Motor neuron (in vitro differentiated cells): ENCODE data around the gene PLXNA4. TPM values are rescaled to one million over a fixed set of nuclear protein-coding genes. Genes with fewer than 3 reads are reported as not detected.

Source experiments
- ATAC-seq, 8 experiments: fragments of 200-7000 bp; cut with Tn5 transposase; replicated peaks in 6 of 8; 2 replicates each; pipeline ENCODE4 v1.8.0; 2021; ENCODE audit warnings: mild to moderate bottlenecking in 8 of 8, moderate library complexity in 8 of 8
- H3K27ac ChIP-seq, 2 donors: fragments of 250-450 bp; sonication (Bioruptor Pico); 2 replicates each; pipeline ENCODE4 v1.9.0; 2021; ENCODE audit warnings: antibody characterized with exemption in 2 of 2, mild to moderate bottlenecking in 2 of 2, moderate library complexity in 1 of 2
- H3K4me1 ChIP-seq, 2 donors: fragments of 250-450 bp; sonication (Bioruptor Pico); replicated peaks in 1 of 2; 2 replicates each; pipeline ENCODE4 v1.6.1; 2021; ENCODE audit warnings: antibody characterized with exemption in 2 of 2, mild to moderate bottlenecking in 2 of 2, moderate library complexity in 1 of 2
- H3K4me3 ChIP-seq, 5 donors: fragments of 250-450 bp; sonication (Bioruptor Pico); 2 replicates each; pipeline ENCODE4 v1.9.0; 2021; ENCODE audit warnings: antibody characterized with exemption in 5 of 5, mild to moderate bottlenecking in 5 of 5, moderate library complexity in 4 of 5
- WGBS, 10 experiments: fragments of 450-650 bp; shearing (Covaris generic); methylation state at CpG; one replicate each; pipeline ENCODE4 v1.0.0; 2022; 5-methylcytosine and 5-hydroxymethylcytosine counted together
- in situ Hi-C, 9 experiments: fragments of 400-800 bp; cut with MboI; loops; one replicate each; pipeline ENCODE4 v1.15.0; 2021; ENCODE audit warnings: low sequenced_read_pairs in 9 of 9, low pct_unique_long_range_greater_than_20kb in 2 of 9; ENCODE audit not compliant: unreplicated experiment in 9 of 9
- total RNA-seq, 8 experiments: library from RNA; unstranded; fragments of 300-600 nt; gene quantifications; 2 replicates each; pipeline versions ENCODE4 v1.2.3 to v1.2.4, GENCODE V29; 2022

Gene PLXNA4
- total RNA-seq, 8 experiments from 2014 or later = 0.38 to 8.5 (median 2.6) TPM

DNA sequence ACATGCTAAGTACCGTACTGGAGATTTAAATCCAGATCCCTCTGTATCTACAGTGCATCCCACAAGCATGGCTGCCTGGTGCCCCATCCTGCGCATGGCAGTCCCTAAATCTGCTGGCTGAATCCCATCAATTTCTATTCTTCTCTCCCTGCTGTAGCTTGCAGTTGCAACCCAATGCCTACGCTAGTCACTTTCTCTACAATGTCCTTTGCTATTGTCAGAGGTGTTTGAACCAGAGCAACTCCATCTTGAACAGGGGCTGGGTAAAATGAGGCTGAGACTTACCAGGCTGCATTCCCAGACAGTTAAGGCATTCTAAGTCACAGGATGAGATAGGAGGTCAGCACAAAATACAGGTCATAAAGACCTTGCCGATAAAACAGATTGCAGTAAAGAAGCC is 461.2 kb downstream of the PLXNA4 start:
- 94 to 100% (median 100%) methylated on average over 1 to 2 of the region's 4 CpGs; no CpG with 5 or more reads in 6 of the 10 experiments for WGBS, 10 experiments
- no peak for ATAC-seq
- H3K4me3 ChIP-seq = no peak overlapping the region
- H3K27ac ChIP-seq = no peak overlapping the region
- H3K4me1 ChIP-seq = peaks cover 7 to 24% of the 10 kb centered on the region in 2 donors
- in situ Hi-C loops = no loop called here

DNA sequence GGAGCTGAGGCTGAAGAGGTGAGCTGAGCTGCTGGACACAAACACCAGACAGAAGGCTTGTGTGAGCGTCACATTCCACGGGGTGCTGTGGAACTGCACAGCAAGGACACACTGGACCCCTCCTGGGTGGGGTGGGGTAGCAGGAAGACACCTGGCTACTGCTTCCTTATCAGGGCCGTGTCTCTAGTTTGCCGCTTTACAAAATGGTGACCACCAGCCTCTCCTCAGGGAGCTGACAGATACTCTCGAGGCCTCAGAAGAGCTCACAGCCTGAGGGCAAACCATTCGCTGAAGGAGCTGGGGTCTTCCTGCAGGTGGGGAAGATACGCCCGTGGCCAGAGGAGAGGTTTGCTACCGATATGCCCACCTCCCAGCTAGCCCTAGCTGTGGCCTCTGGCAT is 461.9 kb downstream of the PLXNA4 start:
- WGBS, 10 experiments = 80 to 100% (median 100%) methylated on average over 1 to 5 of the region's 9 CpGs; no CpG with 5 or more reads in 5 of the 10 experiments
- H3K4me1 ChIP-seq = peaks cover 7 to 24% of the 10 kb centered on the region in 2 donors
- ATAC-seq = no peak
- peak overlapping the region in 1 of 2 donors; percentile 18 for H3K27ac ChIP-seq
- in situ Hi-C loops = no loop called here
- no peak overlapping the region for H3K4me3 ChIP-seq

DNA sequence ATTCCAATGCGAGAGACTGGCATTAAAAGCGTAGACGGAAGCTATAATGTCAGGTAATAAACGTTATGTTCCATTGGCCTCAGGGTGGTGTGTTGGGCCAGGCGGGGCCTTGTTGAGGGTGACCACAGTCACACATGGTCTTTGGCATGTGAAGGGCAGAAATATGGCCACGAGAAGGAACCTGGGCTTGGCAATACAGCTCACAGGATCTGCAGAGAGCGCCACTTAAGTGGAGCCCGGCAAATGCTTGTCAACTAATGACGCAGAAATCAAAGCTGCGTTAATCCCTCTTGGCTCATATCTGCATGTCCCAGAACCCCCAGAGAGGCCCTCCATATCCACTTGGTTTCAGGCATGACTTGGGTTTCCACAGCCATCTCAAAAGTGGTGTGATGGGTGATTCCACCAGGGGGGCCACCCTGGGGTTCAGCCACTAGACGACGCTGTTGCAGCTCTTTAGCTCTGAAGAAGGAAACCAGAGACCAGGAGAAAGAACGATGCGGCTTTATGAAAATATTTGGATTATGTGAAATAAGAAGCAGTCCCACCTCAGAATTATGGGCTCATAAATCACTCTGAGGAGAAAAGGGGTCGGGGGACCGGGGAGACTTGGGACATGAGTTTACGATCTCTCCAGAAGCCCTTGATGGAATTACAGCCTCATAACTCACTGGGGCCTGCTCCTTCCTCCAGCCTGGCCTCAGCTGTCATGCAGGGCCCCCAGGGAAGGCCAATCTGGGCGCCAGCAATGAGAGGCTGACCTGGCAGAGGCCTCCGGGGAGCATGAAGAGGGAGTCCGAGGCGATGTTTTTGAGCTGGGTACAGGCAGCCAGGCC is 462.5 kb downstream of the PLXNA4 start:
- H3K4me1 ChIP-seq = peaks cover 7 to 24% of the 10 kb centered on the region in 2 donors
- H3K27ac ChIP-seq = peak overlapping the region in 1 of 2 donors; percentile 18
- in situ Hi-C loops = no loop called here
- no peak overlapping the region for H3K4me3 ChIP-seq
- ATAC-seq = peak in 4 of 8 experiments; percentile 38 to 81 (median 76)
- WGBS, 10 experiments = 40 to 100% (median 93%) methylated on average over 1 to 12 of the region's 21 CpGs; no CpG with 5 or more reads in 1 of the 10 experiments

DNA sequence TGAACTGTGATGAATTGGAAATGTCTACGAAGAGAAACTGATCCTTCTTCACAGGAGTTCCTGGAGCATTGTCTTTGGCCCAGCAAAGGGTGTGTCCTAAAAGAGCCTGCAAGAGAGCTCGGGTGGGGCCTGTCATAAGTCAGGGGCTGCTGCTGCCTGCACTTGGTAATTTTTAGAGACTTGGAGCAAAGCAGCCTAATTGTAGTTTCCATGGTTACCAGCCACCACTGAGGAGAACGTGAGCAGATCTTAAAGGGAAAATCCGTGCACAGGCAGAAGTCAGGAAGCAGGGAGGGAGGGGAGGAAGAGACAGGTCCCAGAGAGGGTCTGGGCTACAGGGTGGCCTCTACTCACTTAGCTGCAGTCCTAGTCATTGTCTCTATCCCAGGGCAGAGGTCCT is 463.6 kb downstream of the PLXNA4 start:
- in situ Hi-C loops = no loop called here
- peaks cover 7 to 24% of the 10 kb centered on the region in 2 donors for H3K4me1 ChIP-seq
- 14 to 100% (median 30%) methylated on average over 1 to 3 of the region's 4 CpGs; no CpG with 5 or more reads in 1 of the 10 experiments for WGBS, 10 experiments
- ATAC-seq = peak; percentile 35 to 79 (median 72)
- H3K27ac ChIP-seq = no peak overlapping the region
- no peak overlapping the region for H3K4me3 ChIP-seq

DNA sequence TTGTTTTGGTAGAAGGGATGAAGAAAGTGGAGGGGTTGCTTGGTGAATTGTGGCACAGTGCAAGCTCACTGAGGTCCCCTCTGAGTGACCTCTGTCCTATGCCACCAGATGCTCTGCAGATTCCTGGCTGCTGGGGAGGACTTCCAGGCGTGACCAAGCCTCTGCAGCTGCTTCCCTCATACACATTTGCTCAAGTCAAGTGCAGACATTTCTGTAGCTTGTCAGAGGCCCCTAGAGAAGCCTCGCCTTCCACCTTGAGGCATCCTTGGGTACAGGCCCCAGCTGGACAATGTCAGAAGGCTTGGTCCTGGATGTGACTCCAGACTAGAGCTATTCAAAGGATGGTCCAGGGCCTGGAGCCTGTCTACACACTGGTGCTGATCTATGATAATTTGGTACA is 464.2 kb downstream of the PLXNA4 start:
- 0 to 100% (median 71%) methylated on average over 1 of the region's 2 CpGs; no CpG with 5 or more reads in 5 of the 10 experiments for WGBS, 10 experiments
- in situ Hi-C loops = no loop called here

DNA sequence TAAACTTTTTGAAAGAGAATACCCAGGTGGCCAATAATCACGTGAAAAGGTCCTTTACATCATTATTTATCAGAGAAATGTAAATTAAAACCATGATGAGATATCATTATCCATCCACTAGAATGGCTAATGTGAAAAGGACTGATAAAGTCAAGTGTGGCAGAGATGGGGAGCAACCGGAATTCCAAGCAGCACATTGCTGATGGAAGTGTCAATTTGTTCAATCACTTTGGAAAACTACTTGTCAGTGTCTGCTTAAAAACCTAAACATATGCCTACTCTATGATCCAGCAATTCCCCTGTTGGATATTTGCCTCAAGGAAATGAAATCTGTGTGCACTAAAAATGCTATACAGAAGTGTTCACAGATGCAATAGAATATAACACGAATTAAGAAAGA is 465.6 kb downstream of the PLXNA4 start:
- in situ Hi-C loops = no loop called here
- peaks cover 7 to 24% of the 10 kb centered on the region in 2 donors for H3K4me1 ChIP-seq
- no peak overlapping the region for H3K4me3 ChIP-seq
- WGBS, 10 experiments = 6 to 87% (median 76%) methylated on average over 1 to 3 of the region's 3 CpGs
- H3K27ac ChIP-seq = no peak overlapping the region
- ATAC-seq = no peak

More for the DNA sequence above, 464.2 kb downstream of the PLXNA4 start:
- Histone ChIP-seq H3K27ac (no peak overlapping the region), H3K4me1 (peaks cover 7 to 24% of the 10 kb centered on the region in 2 donors), H3K4me3 (no peak overlapping the region)
- ATAC-seq = peak in 1 of 8 experiments; percentile 39

DNA sequence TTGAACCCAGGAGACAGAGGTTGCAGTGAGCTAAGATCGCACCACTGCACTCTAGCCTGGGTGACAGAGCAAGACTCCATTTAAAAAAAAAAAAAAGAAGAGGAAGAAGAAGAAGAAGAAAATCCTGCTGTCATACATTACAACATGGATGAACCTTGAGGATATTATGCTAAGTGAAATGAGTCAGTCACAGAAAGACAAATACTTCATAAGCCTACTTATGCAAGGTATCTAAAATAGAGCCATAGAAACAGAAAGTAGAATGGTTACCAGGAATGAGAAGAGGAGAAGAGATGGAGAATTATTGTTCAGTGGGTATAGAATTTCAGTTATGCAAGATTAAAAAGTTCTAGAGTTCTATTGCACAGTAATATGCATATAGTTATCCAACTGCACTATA is 466.5 kb downstream of the PLXNA4 start:
- no peak overlapping the region for H3K4me3 ChIP-seq
- H3K4me1 ChIP-seq = peaks cover 7 to 22% of the 10 kb centered on the region in 2 donors
- in situ Hi-C loops = no loop called here
- H3K27ac ChIP-seq = no peak overlapping the region
- ATAC-seq = peak in 3 of 8 experiments; percentile 31 to 81 (median 77)
- 83 to 100% (median 93%) methylated on average over 1 of the region's 1 CpG; no CpG with 5 or more reads in 6 of the 10 experiments for WGBS, 10 experiments

DNA sequence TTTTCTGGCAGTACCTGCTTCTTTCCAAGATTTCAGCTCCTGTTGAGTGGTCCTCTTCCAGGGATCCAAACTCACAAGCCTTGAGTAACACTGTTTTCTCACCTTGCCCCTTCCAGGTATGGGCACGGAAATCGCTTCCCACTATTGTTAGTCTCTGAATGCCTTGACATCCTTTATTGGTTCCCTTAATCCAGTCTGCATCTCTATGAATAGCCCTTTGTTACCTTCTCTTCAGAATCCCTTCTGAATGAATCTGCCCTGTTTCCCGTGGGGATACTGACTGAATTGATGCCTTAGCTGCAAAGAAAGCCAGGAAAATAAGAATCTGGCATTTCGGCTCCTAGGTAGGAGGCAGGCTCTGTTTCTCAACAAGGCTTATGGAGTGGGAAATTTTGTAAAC is 467.7 kb downstream of the PLXNA4 start:
- in situ Hi-C loops = no loop called here
- no peak for ATAC-seq
- WGBS, 10 experiments = 33 to 100% (median 55%) methylated on average over 1 to 3 of the region's 4 CpGs
- no peak overlapping the region for H3K4me3 ChIP-seq
- H3K27ac ChIP-seq = no peak overlapping the region
- peaks cover 2 to 10% of the 10 kb centered on the region in 2 donors for H3K4me1 ChIP-seq

DNA sequence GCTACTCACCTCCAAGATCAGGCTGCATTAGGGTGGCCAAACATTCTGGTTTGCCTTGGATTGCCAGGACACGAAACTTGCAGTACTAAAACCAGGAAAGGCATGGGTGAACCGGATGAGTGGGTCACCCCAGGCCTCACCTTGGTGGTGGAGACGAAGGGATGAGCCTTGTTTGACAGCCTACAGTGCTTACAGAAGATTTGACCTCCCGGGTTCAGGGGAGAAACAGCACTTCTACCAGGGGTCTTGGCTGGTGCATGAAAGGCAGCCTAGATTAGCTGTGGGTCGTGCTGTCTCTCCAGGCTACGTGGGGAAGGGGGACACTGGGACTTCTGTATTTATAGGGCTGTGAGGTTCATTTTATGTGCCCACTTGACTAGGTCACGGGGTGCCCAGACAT is 469.8 kb downstream of the PLXNA4 start:
- in situ Hi-C loops = no loop called here
- 60 to 100% (median 75%) methylated on average over 1 to 5 of the region's 7 CpGs; no CpG with 5 or more reads in 5 of the 10 experiments for WGBS, 10 experiments
- Histone ChIP-seq H3K27ac (no peak overlapping the region), H3K4me1 (no peaks in the 10 kb centered on the region), H3K4me3 (no peak overlapping the region)
- no peak for ATAC-seq

DNA sequence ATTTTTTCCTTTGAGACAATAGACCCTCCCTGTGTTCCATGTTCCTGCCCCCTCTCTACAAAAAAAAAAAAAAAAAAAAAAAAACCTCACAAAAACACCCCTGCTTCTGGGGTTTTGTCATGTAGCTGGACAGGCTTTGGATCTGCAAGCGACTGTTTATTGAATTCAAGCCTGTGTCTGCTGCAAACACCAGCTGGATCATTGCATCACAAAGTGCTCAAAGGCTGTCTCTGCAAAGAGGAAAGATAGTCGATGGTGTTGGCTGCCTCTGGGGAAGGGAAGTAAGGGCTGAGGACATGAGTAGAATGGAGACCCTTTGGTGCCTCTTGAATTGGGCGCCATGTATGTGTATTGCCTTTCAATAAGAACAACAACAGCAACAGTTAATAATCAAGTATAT is 471.2 kb downstream of the PLXNA4 start:
- no peak for ATAC-seq
- in situ Hi-C loops = no loop called here
- Histone ChIP-seq H3K4me3 (no peak overlapping the region), H3K27ac (no peak overlapping the region), H3K4me1 (no peaks in the 10 kb centered on the region)
- 45 to 100% (median 62%) methylated on average over 2 to 3 of the region's 3 CpGs; no CpG with 5 or more reads in 1 of the 10 experiments for WGBS, 10 experiments

DNA sequence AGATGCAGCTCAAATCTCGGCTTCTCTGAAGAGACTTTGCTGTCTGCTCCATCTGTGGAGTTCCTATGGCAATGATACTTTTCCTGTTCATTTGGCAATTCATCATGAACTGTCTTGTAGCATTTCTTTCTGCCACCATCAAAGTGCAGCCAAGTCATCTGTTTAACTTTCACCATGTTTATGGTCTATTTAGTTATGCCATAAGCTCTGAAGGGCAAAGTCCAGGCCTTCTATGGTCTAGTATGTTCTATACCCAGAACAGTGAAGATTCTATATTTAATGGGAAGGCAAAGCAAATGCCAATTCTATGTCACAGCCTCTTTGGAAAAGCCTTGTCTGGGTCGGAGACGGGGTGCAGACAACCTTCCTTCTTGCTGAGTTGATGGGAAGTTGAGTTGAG is 472.6 kb downstream of the PLXNA4 start:
- in situ Hi-C loops = no loop called here
- H3K4me1 ChIP-seq = no peaks in the 10 kb centered on the region
- H3K27ac ChIP-seq = no peak overlapping the region
- no peak overlapping the region for H3K4me3 ChIP-seq
- ATAC-seq = no peak
- WGBS, 10 experiments = 6 to 100% (median 84%) methylated on average over 1 to 3 of the region's 3 CpGs

DNA sequence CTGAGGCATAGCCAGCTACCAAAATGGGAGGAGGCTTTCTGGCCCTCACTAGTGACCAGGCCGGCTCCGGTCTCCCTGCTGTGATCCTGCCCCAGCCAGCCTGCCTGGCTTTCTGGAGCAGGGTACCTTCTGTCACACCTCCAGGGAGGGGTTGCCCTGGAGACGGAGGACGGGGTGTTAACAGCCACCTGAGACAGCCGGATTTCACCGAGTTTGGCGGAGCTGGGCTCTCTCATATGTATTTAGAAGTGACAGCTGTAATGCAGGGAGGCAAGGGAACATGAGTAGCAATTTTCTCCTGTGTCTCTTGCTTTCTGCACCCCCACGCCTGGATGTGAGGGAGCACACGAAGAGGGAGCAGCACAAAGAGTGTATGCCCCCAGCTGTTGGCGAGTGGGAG is 473.3 kb downstream of the PLXNA4 start:
- H3K27ac ChIP-seq = no peak overlapping the region
- in situ Hi-C loops = no loop called here
- ATAC-seq = no peak
- H3K4me3 ChIP-seq = no peak overlapping the region
- H3K4me1 ChIP-seq = no peaks in the 10 kb centered on the region
- 60 to 88% (median 75%) methylated on average over 1 to 4 of the region's 10 CpGs; no CpG with 5 or more reads in 5 of the 10 experiments for WGBS, 10 experiments

DNA sequence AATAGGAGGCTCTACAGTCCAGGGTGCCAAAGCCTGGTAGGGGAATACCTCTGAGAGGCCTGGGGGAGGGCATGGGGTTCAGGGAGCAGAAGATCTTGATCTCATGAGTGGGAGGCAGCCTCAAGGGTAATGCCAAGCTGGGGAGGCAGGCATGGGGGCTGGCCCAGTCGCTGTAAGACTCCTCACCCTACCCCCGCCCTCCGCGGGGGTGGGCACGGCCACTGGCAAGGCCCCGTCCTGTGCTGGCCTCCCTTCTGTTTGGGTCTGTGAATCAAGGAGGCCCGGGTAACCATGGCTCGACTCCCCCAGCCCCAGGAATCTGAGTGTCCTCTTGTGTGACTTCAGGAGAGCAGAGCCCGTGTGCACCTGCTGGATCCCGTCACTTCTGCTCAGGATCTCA is 473.9 kb downstream of the PLXNA4 start:
- WGBS, 10 experiments = 0 to 92% (median 68%) methylated on average over 2 to 6 of the region's 10 CpGs; no CpG with 5 or more reads in 7 of the 10 experiments
- ATAC-seq = no peak
- in situ Hi-C loops = no loop called here
- no peak overlapping the region for H3K4me3 ChIP-seq
- H3K4me1 ChIP-seq = no peaks in the 10 kb centered on the region
- H3K27ac ChIP-seq = no peak overlapping the region
